Measurements from ENCODE around the gene ACER2. TPM values are rescaled to one million over a fixed set of nuclear protein-coding genes. Genes with fewer than 3 reads are reported as not detected.
"Not testable (repeated sequence)": the region's sequence is repeated elsewhere in the genome, so short reads cannot be mapped to it uniquely, and the experiment has no call there.

The ACER2 gene
- total RNA-seq, 4 donors from 2014 or later, result 1.7 to 4.8 (median 2.4) TPM

- in situ Hi-C loops (cut with MboI; ENCODE audit: low sequenced_read_pairs in 4 of 4) (no loop called here), intact Hi-C loops (cut with DNase I; ENCODE audit: low total_unique reads) (no loop called here)
- Histone ChIP-seq H3K36me3 (peaks cover 0 to 44% of the 10 kb centered on the region in 2 donors), H3K4me1 (peaks cover 21 to 27% of the 10 kb centered on the region in 2 donors), H3K27ac (peak overlapping the region; percentile 89 to 97 (median 95)), H3K4me3 (peak overlapping the region; percentile 79 to 93 (median 90)), H3K9me3 (no peaks in the 10 kb centered on the region), H3K27me3 (no peaks in the 10 kb centered on the region)
- DNase-seq, result no peak
- no peak for ATAC-seq
- TF ChIP-seq POLR2A (IDR thresholded peaks at IDR 0.05) (no peak), CTCF (IDR thresholded peaks at IDR 0.05 in 4 of 5, conservative IDR thresholded peaks at IDR 0.05 in 1 of 5) (no peak)
Observed at GRCh38 chr9:19379283-19379682, 29.5 kb upstream of the ACER2 start.

GRCh38 chr9:19379697-19380046, 29.1 kb upstream of the ACER2 start:
- TF ChIP-seq POLR2A (IDR thresholded peaks at IDR 0.05) (no peak), CTCF (IDR thresholded peaks at IDR 0.05 in 4 of 5, conservative IDR thresholded peaks at IDR 0.05 in 1 of 5) (no peak)
- peak; percentile 43 to 56 for ATAC-seq
- in situ Hi-C loops (cut with MboI; ENCODE audit: low sequenced_read_pairs in 4 of 4) (loop anchor here in 3 of 4 donors (5.0 to 10.0 kb wide), 2 partner anchors 75 to 78 kb away; no protein-coding TSS in a partner anchor), intact Hi-C loops (cut with DNase I; ENCODE audit: low total_unique reads) (loop anchor here (1.0 to 5.0 kb wide), 5 partner anchors 29 to 331 kb away; partner anchors contain the start of genes ACER2, DENND4C, HAUS6 and RRAGA)
- Histone ChIP-seq H3K36me3 (peaks cover 0 to 44% of the 10 kb centered on the region in 2 donors), H3K4me3 (peak overlapping the region; percentile 79 to 93 (median 90)), H3K9me3 (no peaks in the 10 kb centered on the region), H3K27me3 (no peaks in the 10 kb centered on the region), H3K27ac (peak overlapping the region; percentile 89 to 97 (median 95)), H3K4me1 (peaks cover 21 to 27% of the 10 kb centered on the region in 2 donors)
- peak in 1 of 2 donors; percentile 9 for DNase-seq

GRCh38 chr9:19380826-19381075, 28.1 kb upstream of the ACER2 start:
- TF ChIP-seq POLR2A (IDR thresholded peaks at IDR 0.05) (no peak), CTCF (IDR thresholded peaks at IDR 0.05 in 4 of 5, conservative IDR thresholded peaks at IDR 0.05 in 1 of 5) (no peak)
- peak overlapping the region; percentile 89 to 97 (median 95) for H3K27ac ChIP-seq
- in situ Hi-C loops (cut with MboI; ENCODE audit: low sequenced_read_pairs in 4 of 4), result loop anchor here in 3 of 4 donors (5.0 to 10.0 kb wide), 2 partner anchors 74 to 77 kb away; no protein-coding TSS in a partner anchor
- H3K4me3 ChIP-seq, result peak overlapping the region; percentile 79 to 93 (median 90)
- peaks cover 0 to 36% of the 10 kb centered on the region in 2 donors for H3K36me3 ChIP-seq
- ATAC-seq (no peak), DNase-seq (no peak)
- H3K4me1 ChIP-seq, result peaks cover 21 to 27% of the 10 kb centered on the region in 2 donors
- H3K9me3 ChIP-seq, result no peaks in the 10 kb centered on the region
- no peaks in the 10 kb centered on the region for H3K27me3 ChIP-seq
- intact Hi-C loops (cut with DNase I; ENCODE audit: low total_unique reads), result loop anchor here (1.0 to 5.0 kb wide), 5 partner anchors 28 to 332 kb away; partner anchors contain the start of genes ACER2, DENND4C, HAUS6 and RRAGA

- ATAC-seq, result no peak
- Histone ChIP-seq H3K4me3 (no peak overlapping the region), H3K4me1 (peaks cover 21 to 27% of the 10 kb centered on the region in 2 donors), H3K27ac (no peak overlapping the region), H3K9me3 (no peaks in the 10 kb centered on the region), H3K27me3 (no peaks in the 10 kb centered on the region), H3K36me3 (peaks cover 0 to 27% of the 10 kb centered on the region in 2 donors)
- no peak for DNase-seq
- intact Hi-C loops (cut with DNase I; ENCODE audit: low total_unique reads) (loop anchor here (2.0 to 5.0 kb wide), 4 partner anchors 27 to 333 kb away; partner anchors contain the start of genes ACER2, DENND4C, HAUS6 and RRAGA), in situ Hi-C loops (cut with MboI; ENCODE audit: low sequenced_read_pairs in 4 of 4) (loop anchor here in 3 of 4 donors (5.0 to 10.0 kb wide), 2 partner anchors 73 to 76 kb away; no protein-coding TSS in a partner anchor)
- TF ChIP-seq POLR2A (IDR thresholded peaks at IDR 0.05) (no peak), CTCF (IDR thresholded peaks at IDR 0.05 in 4 of 5, conservative IDR thresholded peaks at IDR 0.05 in 1 of 5) (no peak)
Observed at GRCh38 chr9:19381656-19382055, 27.2 kb upstream of the ACER2 start.

GRCh38 chr9:19385212-19385611, 23.6 kb upstream of the ACER2 start:
- H3K27ac ChIP-seq; H3K4me1 ChIP-seq; H3K36me3 ChIP-seq; DNase-seq; intact Hi-C loops (cut with DNase I; ENCODE audit: low total_unique reads); ATAC-seq; H3K9me3 ChIP-seq; H3K27me3 ChIP-seq; H3K4me3 ChIP-seq: not testable (repeated sequence)
- in situ Hi-C loops (cut with MboI; ENCODE audit: low sequenced_read_pairs in 4 of 4), result loop anchor here in 2 of 4 donors (10.0 kb wide), 1 partner anchor 70 kb away; no protein-coding TSS in a partner anchor

All from gastrocnemius medialis (tissue), 4 donors.